Neural cell (in vitro differentiated cells): Measurements from ENCODE around the gene PPP1R11. TPM values are rescaled to one million over a fixed set of nuclear protein-coding genes. Genes with fewer than 3 reads are reported as not detected.
A peak's percentile ranks its signal among the peaks of the same experiment; 100 is the strongest.

Experiments
- H2AFZ ChIP-seq: fragments of 200-600, 300-800 bp; sonication (generic), shearing (Covaris generic); 2 replicates; pipeline ENCODE4 v1.6.0; 2014; ENCODE audit warnings: low read depth, mild to moderate bottlenecking, antibody characterized with exemption, low read length, moderate library complexity
- H3F3A ChIP-seq: fragments of 200-600 bp; shearing (Covaris generic); 2 replicates; pipeline ENCODE4 v1.6.1; 2016; ENCODE audit warnings: mild to moderate bottlenecking, moderate library complexity, mixed read lengths, antibody characterized with exemption, low read length; ENCODE audit not compliant: insufficient read depth, poor library complexity, severe bottlenecking
- H3K27ac ChIP-seq: fragments of 200-600, 300-800 bp; sonication (generic), shearing (Covaris generic); 2 replicates; pipeline ENCODE4 v1.5.1; 2014; ENCODE audit warnings: mild to moderate bottlenecking, low read length, moderate library complexity
- H3K27me3 ChIP-seq: fragments of 300-800, 200-600 bp; sonication (generic), shearing (Covaris generic); 2 replicates; pipeline ENCODE4 v1.6.0; 2014; ENCODE audit warnings: mild to moderate bottlenecking, low read depth, low read length, moderate library complexity; ENCODE audit not compliant: insufficient read depth
- H3K36me3 ChIP-seq: fragments of 300-800, 200-600 bp; sonication (generic), shearing (Covaris generic); 2 replicates; pipeline ENCODE4 v1.5.1; 2014; ENCODE audit warnings: mild to moderate bottlenecking, antibody characterized with exemption, low read length, moderate library complexity; ENCODE audit not compliant: insufficient read depth
- H3K4me2 ChIP-seq: fragments of 300-800, 200-600 bp; sonication (generic), shearing (Covaris generic); 2 replicates; pipeline ENCODE4 v1.6.0; 2014; ENCODE audit warnings: mild to moderate bottlenecking, low read length
- H3K4me3 ChIP-seq: fragments of 300-800, 200-600 bp; sonication (generic), shearing (Covaris generic); 2 replicates; pipeline ENCODE4 v1.5.1; 2014; ENCODE audit warnings: mild to moderate bottlenecking, low read length, moderate library complexity
- H3K79me2 ChIP-seq: fragments of 200-600 bp; shearing (Covaris generic); replicated peaks from 2 replicates; pipeline ENCODE4 v1.6.0; 2014; ENCODE audit warnings: mild to moderate bottlenecking, low read length, moderate library complexity; ENCODE audit not compliant: insufficient read depth
- H3K9ac ChIP-seq: fragments of 300-800, 200-600 bp; sonication (generic), shearing (Covaris generic); 2 replicates; pipeline ENCODE4 v1.6.1; 2016; ENCODE audit warnings: mild to moderate bottlenecking, low read length, mixed read lengths
- H3K9me2 ChIP-seq: fragments of 200-600 bp; shearing (Covaris generic); 2 replicates; pipeline ENCODE4 v1.6.1; 2016; ENCODE audit warnings: mild to moderate bottlenecking, low read length, mixed read lengths; ENCODE audit not compliant: insufficient read depth
- H3K9me3 ChIP-seq: fragments of 200-600, 300-800 bp; sonication (generic), shearing (Covaris generic); 2 replicates; pipeline ENCODE4 v1.6.1; 2016; ENCODE audit warnings: mild to moderate bottlenecking, mixed run types, low read length, moderate library complexity, mixed read lengths
- H4K20me1 ChIP-seq: fragments of 200-600 bp; shearing (Covaris generic); 2 replicates; pipeline ENCODE4 v1.6.1; 2016; ENCODE audit warnings: mild to moderate bottlenecking, mixed run types; ENCODE audit not compliant: insufficient read depth
- CTCF ChIP-seq: fragments of 450-650 bp; IDR thresholded peaks from 2 replicates; pipeline ENCODE4 v1.5.1; 2014; ENCODE audit warnings: antibody characterized with exemption, mild to moderate bottlenecking, moderate library complexity; ENCODE audit not compliant: poor library complexity, severe bottlenecking
- EP300 ChIP-seq: fragments of 450-650 bp; conservative IDR thresholded peaks from 2 replicates; pipeline ENCODE4 v1.6.1; 2014; ENCODE audit warnings: antibody characterized with exemption, mild to moderate bottlenecking, moderate library complexity; ENCODE audit not compliant: poor library complexity, severe bottlenecking
- EZH2 ChIP-seq: fragments of 200-600, 300-800 bp; shearing (Covaris generic), sonication (generic); IDR thresholded peaks from 2 replicates; pipeline ENCODE4 v1.6.1; 2014; ENCODE audit warnings: antibody characterized with exemption, low read length, borderline replicate concordance, mild to moderate bottlenecking; ENCODE audit not compliant: insufficient read depth, poor library complexity, severe bottlenecking
- MXI1 ChIP-seq: fragments of 450-650 bp; conservative IDR thresholded peaks from 2 replicates; pipeline ENCODE4 v1.6.1; 2014; ENCODE audit warnings: antibody characterized with exemption, mild to moderate bottlenecking; ENCODE audit not compliant: poor library complexity, severe bottlenecking
- POLR2AphosphoS5 ChIP-seq: IDR thresholded peaks from 2 replicates; pipeline ENCODE4 v1.6.1; 2012
- RAD21 ChIP-seq: fragments of 450-650 bp; conservative IDR thresholded peaks from 2 replicates; pipeline ENCODE4 v1.6.1; 2014; ENCODE audit warnings: antibody characterized with exemption, mild to moderate bottlenecking, moderate library complexity
- REST ChIP-seq: IDR thresholded peaks from 2 replicates; pipeline ENCODE4 v1.6.1; 2012; ENCODE audit warnings: borderline replicate concordance
- SMC3 ChIP-seq: fragments of 450-650 bp; conservative IDR thresholded peaks from 2 replicates; pipeline ENCODE4 v1.6.1; 2014; ENCODE audit warnings: antibody characterized with exemption, mild to moderate bottlenecking, moderate library complexity; ENCODE audit not compliant: poor library complexity
- TAF1 ChIP-seq: IDR thresholded peaks from 2 replicates; pipeline ENCODE4 v1.6.1; 2012; ENCODE audit warnings: low read depth
- polyA plus RNA-seq: library from polyadenylated mRNA; depleted of rRNA; stranded (reverse); fragments of >200 nt; gene quantifications from 2 replicates; pipeline ENCODE4 v1.2.3, GENCODE V29; 2014

PPP1R11 gene
- polyA plus RNA-seq, 1 donor from 2014 or later: 39.7 TPM

- Histone ChIP-seq H3K27ac (no peak overlapping the region), H3K4me3 (no peak overlapping the region), H3K4me2 (no peak overlapping the region), H3K27me3 (no peaks in the 10 kb centered on the region), H2AFZ (no peak overlapping the region), H3K9ac (no peak overlapping the region), H4K20me1 (no peaks in the 10 kb centered on the region), H3K9me2 (no peaks in the 10 kb centered on the region), H3K79me2 (no peaks in the 10 kb centered on the region), H3K9me3 (no peaks in the 10 kb centered on the region), H3F3A (no peaks in the 10 kb centered on the region), H3K36me3 (no peaks in the 10 kb centered on the region)
- TF ChIP-seq POLR2AphosphoS5 (no peak), CTCF (peak; percentile 36)
These were observed 29.7 kb upstream of the PPP1R11 start for GRCh38 chr6:30037182-30037788.

- Histone ChIP-seq H3K4me2 (no peak overlapping the region), H2AFZ (no peak overlapping the region), H3K4me3 (no peak overlapping the region), H3K27me3 (no peaks in the 10 kb centered on the region), H4K20me1 (no peaks in the 10 kb centered on the region), H3K9me2 (no peaks in the 10 kb centered on the region), H3K9ac (no peak overlapping the region), H3K36me3 (no peaks in the 10 kb centered on the region), H3F3A (no peaks in the 10 kb centered on the region), H3K27ac (no peak overlapping the region), H3K9me3 (no peaks in the 10 kb centered on the region), H3K79me2 (no peaks in the 10 kb centered on the region)
- no peak for TF ChIP-seq CTCF
- TF ChIP-seq SMC3: no peak
- TF ChIP-seq TAF1: no peak
- TF ChIP-seq MXI1: no peak
- TF ChIP-seq RAD21: no peak
- no peak for TF ChIP-seq EP300
- TF ChIP-seq POLR2AphosphoS5: no peak
- no peak for TF ChIP-seq EZH2
These were observed 25.8 kb upstream of the PPP1R11 start for GRCh38 chr6:30041221-30041620.

GRCh38 chr6:30041821-30042220 is 25.2 kb upstream of the PPP1R11 start:
- H3K4me2 ChIP-seq: no peak overlapping the region
- no peaks in the 10 kb centered on the region for H3F3A ChIP-seq
- H2AFZ ChIP-seq: no peak overlapping the region
- H3K27ac ChIP-seq: no peak overlapping the region
- H3K4me3 ChIP-seq: no peak overlapping the region
- no peaks in the 10 kb centered on the region for H4K20me1 ChIP-seq
- H3K27me3 ChIP-seq: no peaks in the 10 kb centered on the region
- H3K9me3 ChIP-seq: no peaks in the 10 kb centered on the region
- no peaks in the 10 kb centered on the region for H3K9me2 ChIP-seq
- TF ChIP-seq CTCF (no peak), MXI1 (no peak), EP300 (no peak), REST (no peak), TAF1 (no peak), EZH2 (no peak), POLR2AphosphoS5 (no peak), SMC3 (no peak), RAD21 (no peak)
- no peaks in the 10 kb centered on the region for H3K36me3 ChIP-seq
- no peak overlapping the region for H3K9ac ChIP-seq
- H3K79me2 ChIP-seq: no peaks in the 10 kb centered on the region
